A549 (cell line): ENCODE measurements around the gene IL1RL2. TPM values are rescaled to one million over a fixed set of nuclear protein-coding genes. Genes with fewer than 3 reads are reported as not detected.

Experiments used
- ATAC-seq, 2 experiments: fragments of 200-7000 bp in 1 of 2; fragments of >200 bp in 1 of 2; cut with Nextera tagmentation in 1 of 2; cut with Tn5 transposase in 1 of 2; 3 replicates each; pipeline versions ENCODE4 v1.8.0 to v1.9.1; 2018 to 2020; ENCODE audit warnings: mild to moderate bottlenecking in 1 of 2, moderate library complexity in 1 of 2
- CTCF ChIA-PET: fragments of 300-600 bp; sonication (Branson Sonifier 250); formaldehyde crosslinking; extraction: SDS; loops from one replicate; lab custom pipeline; 2021; ENCODE audit warnings: antibody characterized with exemption, inconsistent platforms; lab: Yijun Ruan, JAX
- POLR2A ChIA-PET: fragments of 350-600 bp; formaldehyde crosslinking; extraction: SDS; loops from one replicate; lab custom pipeline; 2021; ENCODE audit warnings: antibody characterized with exemption, inconsistent platforms; lab: Yijun Ruan, JAX
- DNase-seq, 2 experiments: peaks; one replicate each; pipeline versions ENCODE4 v3.0.0 to v3.0.0-alpha.2; 2011 to 2016; ENCODE audit warnings: low read depth in 1 of 2, low spot score in 1 of 2
- FAIRE-seq: peaks from 2 replicates; lab custom pipeline; 2011; peaks lifted over from hg19 to GRCh38; lab: Jason Lieb, UNC
- H3K27ac ChIP-seq, 2 experiments: fragments of >200 bp; sonication (Bioruptor Twin); formaldehyde crosslinking; 3 replicates each; pipeline ENCODE4 v1.5.1; 2016 to 2017
- H3K4me1 ChIP-seq: fragments of >200 bp; sonication (Bioruptor Twin); formaldehyde crosslinking; 3 replicates; pipeline ENCODE4 v1.6.1; 2016
- H3K4me2 ChIP-seq: fragments of >200 bp; sonication (Bioruptor Twin); formaldehyde crosslinking; 3 replicates; pipeline ENCODE4 v1.6.1; 2016
- H3K4me3 ChIP-seq: fragments of >200 bp; sonication (Bioruptor Twin); formaldehyde crosslinking; 3 replicates; pipeline ENCODE4 v1.5.1; 2016
- H3K9me3 ChIP-seq: fragments of >200 bp; sonication (Bioruptor Twin); formaldehyde crosslinking; 3 replicates; pipeline ENCODE4 v1.6.1; 2016
- CBX2 ChIP-seq: fragments of 200-600 bp; sonication (generic); IDR thresholded peaks from 2 replicates; pipeline ENCODE4 v1.6.1; 2016; ENCODE audit warnings: low read depth, mild to moderate bottlenecking, borderline replicate concordance
- CBX8 ChIP-seq: fragments of 200-600 bp; sonication (generic); IDR thresholded peaks from 2 replicates; pipeline ENCODE4 v1.6.1; 2016
- EHF ChIP-seq: fragments of 250-450 bp; sonication (Bioruptor Pico); IDR thresholded peaks from 2 replicates; pipeline ENCODE4 v1.5.0; 2020; ENCODE audit warnings: mild to moderate bottlenecking
- ESRRA ChIP-seq: fragments of 150-350 bp; IDR thresholded peaks from 2 replicates; pipeline ENCODE4 v1.6.1; 2014; ENCODE audit warnings: mild to moderate bottlenecking, low read length, borderline replicate concordance
- FOXS1 ChIP-seq: fragments of 250-450 bp; sonication (Bioruptor Pico); IDR thresholded peaks from 2 replicates; pipeline ENCODE4 v1.5.0; 2020; ENCODE audit warnings: mild to moderate bottlenecking, moderate library complexity
- JUN ChIP-seq, 2 experiments: fragments of >200 bp; sonication (Bioruptor Twin); formaldehyde crosslinking; IDR thresholded peaks; 2 replicates in 1 of 2; 3 replicates in 1 of 2; pipeline ENCODE4 v1.6.1; 2016 to 2017
- MYC ChIP-seq: IDR thresholded peaks from 2 replicates; pipeline ENCODE4 v1.6.1; 2012; ENCODE audit warnings: mild to moderate bottlenecking, inconsistent platforms, low read length, improper control_type of control experiment, borderline replicate concordance
- NPAS2 ChIP-seq: fragments of 250-450 bp; sonication (Bioruptor Pico); IDR thresholded peaks from 2 replicates; pipeline ENCODE4 v1.8.0; 2022; ENCODE audit warnings: mild to moderate bottlenecking, moderate library complexity, borderline replicate concordance
- NR3C1 ChIP-seq: fragments of >200 bp; sonication (Bioruptor Twin); formaldehyde crosslinking; IDR thresholded peaks from 3 replicates; pipeline ENCODE4 v1.6.1; 2017
- PHF8 ChIP-seq: fragments of 200-600 bp; sonication (generic); IDR thresholded peaks from 2 replicates; pipeline ENCODE4 v1.6.1; 2016; ENCODE audit warnings: low read depth, mild to moderate bottlenecking, antibody characterized with exemption, moderate library complexity, borderline replicate concordance
- POLR2A ChIP-seq: IDR thresholded peaks from 2 replicates; pipeline ENCODE4 v1.6.1; 2012; ENCODE audit warnings: mild to moderate bottlenecking, low read length
- RCOR1 ChIP-seq: fragments of 150-350 bp; IDR thresholded peaks from 2 replicates; pipeline ENCODE4 v1.6.1; 2014; ENCODE audit warnings: antibody characterized with exemption, low read length, low read depth
- RNF2 ChIP-seq: fragments of 200-600 bp; sonication (generic); IDR thresholded peaks from 2 replicates; pipeline ENCODE4 v1.6.1; 2016; ENCODE audit warnings: low read depth, mild to moderate bottlenecking, antibody characterized with exemption, moderate library complexity, borderline replicate concordance
- TFCP2L1 ChIP-seq: fragments of 250-450 bp; sonication (Bioruptor Pico); IDR thresholded peaks from 2 replicates; pipeline ENCODE4 v1.5.0; 2021; ENCODE audit warnings: mild to moderate bottlenecking
- WGBS: methylation state at CpG from one replicate; pipeline ENCODE4 v1.1.6; 2017; ENCODE audit errors: missing lambda C conversion rate; 5-methylcytosine and 5-hydroxymethylcytosine counted together
- polyA plus RNA-seq, 4 experiments: library from polyadenylated mRNA; depleted of rRNA in 3 of 4; stranded (reverse); fragments of >200 nt; fragmentation: RNase III in 1 of 4; extraction: RNeasy Plus Mini Kit Qiagen cat#74134 plus additional on column Dnase treatment in 1 of 4; gene quantifications; 2 replicates in 3 of 4; 3 replicates in 1 of 4; pipeline ENCODE4 v1.2.3, GENCODE V29; 2011 to 2017
- TF ChIP-seq, protein P1 (sequence below): IDR thresholded peaks from 2 replicates; pipeline ENCODE4 v1.6.1; 2012
- TF ChIP-seq, protein P2 (sequence below): fragments of 250-450 bp; sonication (Bioruptor Pico); IDR thresholded peaks from 2 replicates; pipeline ENCODE4 v1.5.0; 2020; ENCODE audit warnings: low read depth, mild to moderate bottlenecking, moderate library complexity
- TF ChIP-seq, protein P3 (sequence below): fragments of 450-650 bp; IDR thresholded peaks from 2 replicates; pipeline ENCODE4 v1.6.1; 2014; ENCODE audit warnings: antibody characterized with exemption
- TF ChIP-seq, protein P4 (sequence below): IDR thresholded peaks from 2 replicates; pipeline ENCODE4 v1.6.1; 2012; ENCODE audit warnings: low read depth, borderline replicate concordance

IL1RL2 gene
- polyA plus RNA-seq, 2 of the 4 experiments (the other 2 are of a cell fraction), result 0.05 TPM; not detected in 1

DNA sequence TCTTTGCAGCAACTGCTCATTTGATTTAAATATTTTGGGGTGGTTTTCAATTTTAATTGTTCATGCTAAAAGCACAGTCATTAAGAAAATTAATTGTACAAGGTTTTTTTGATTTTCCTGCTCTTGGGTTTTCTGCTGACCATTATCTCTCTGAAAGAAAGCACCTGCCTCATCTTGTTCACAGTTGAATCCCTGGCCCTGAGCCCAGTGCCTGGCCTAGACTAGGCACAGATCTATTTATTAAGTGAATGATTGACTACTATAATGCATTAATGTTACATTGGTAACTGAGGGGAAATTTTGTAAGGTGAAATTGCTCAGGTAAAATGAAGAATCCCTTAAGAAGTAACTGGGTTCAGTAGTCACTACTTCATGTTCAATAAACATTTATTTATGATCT, 22.0 kb downstream of the IL1RL2 start:
- ChIA-PET CTCF (interaction anchor here (1.3 kb wide), 1 partner anchor 15 kb away, joined by 3 read pairs; no protein-coding TSS in a partner anchor), POLR2A (no interaction called here)
- Histone ChIP-seq H3K27ac (no peak overlapping the region), H3K4me1 (no peaks in the 10 kb centered on the region), H3K9me3 (0 out of 3 replicates have a peak, but pooled peaks cover 8% of the 10 kb centered on the region), H3K4me3 (no peak overlapping the region), H3K4me2 (no peak overlapping the region)
- ATAC-seq (no peak), FAIRE-seq (no peak), DNase-seq (no peak)
- TF ChIP-seq, protein P1, sequence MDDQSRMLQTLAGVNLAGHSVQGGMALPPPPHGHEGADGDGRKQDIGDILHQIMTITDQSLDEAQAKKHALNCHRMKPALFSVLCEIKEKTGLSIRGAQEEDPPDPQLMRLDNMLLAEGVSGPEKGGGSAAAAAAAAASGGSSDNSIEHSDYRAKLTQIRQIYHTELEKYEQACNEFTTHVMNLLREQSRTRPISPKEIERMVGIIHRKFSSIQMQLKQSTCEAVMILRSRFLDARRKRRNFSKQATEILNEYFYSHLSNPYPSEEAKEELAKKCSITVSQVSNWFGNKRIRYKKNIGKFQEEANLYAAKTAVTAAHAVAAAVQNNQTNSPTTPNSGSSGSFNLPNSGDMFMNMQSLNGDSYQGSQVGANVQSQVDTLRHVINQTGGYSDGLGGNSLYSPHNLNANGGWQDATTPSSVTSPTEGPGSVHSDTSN, result no peak
- TF ChIP-seq ESRRA, result no peak
- TF ChIP-seq NR3C1, result no peak
- TF ChIP-seq CBX2, result no peak

DNA sequence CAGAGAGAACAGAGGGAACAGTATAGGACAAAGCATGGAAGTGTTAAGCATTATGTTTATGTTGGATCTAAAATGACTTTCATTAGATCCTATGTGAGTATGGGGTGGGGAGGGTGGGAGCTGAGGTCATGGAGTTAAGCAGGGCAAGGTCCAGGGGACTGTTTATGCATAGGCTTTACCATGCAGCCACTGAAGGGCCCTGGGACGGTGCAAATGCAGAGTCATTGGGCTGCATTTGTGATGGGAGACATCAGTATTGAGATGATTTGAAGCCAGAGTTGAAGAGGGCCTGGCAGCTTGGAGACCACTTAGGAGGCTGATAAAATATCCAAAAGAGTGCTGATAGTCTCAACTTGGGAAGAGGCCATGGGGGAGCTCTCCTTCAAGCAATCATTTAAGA, 22.7 kb downstream of the IL1RL2 start:
- no peak for DNase-seq
- Histone ChIP-seq H3K9me3 (0 out of 3 replicates have a peak, but pooled peaks cover 7% of the 10 kb centered on the region), H3K4me2 (no peak overlapping the region), H3K4me3 (no peak overlapping the region), H3K27ac (no peak overlapping the region), H3K4me1 (no peaks in the 10 kb centered on the region)
- TF ChIP-seq JUN (IDR thresholded peaks at IDR 0.05) (no peak), EHF (no peak)
- TF ChIP-seq, protein P2, sequence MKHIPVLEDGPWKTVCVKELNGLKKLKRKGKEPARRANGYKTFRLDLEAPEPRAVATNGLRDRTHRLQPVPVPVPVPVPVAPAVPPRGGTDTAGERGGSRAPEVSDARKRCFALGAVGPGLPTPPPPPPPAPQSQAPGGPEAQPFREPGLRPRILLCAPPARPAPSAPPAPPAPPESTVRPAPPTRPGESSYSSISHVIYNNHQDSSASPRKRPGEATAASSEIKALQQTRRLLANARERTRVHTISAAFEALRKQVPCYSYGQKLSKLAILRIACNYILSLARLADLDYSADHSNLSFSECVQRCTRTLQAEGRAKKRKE (CRISPR knock-in tag), result no peak
- TF ChIP-seq, protein P3, sequence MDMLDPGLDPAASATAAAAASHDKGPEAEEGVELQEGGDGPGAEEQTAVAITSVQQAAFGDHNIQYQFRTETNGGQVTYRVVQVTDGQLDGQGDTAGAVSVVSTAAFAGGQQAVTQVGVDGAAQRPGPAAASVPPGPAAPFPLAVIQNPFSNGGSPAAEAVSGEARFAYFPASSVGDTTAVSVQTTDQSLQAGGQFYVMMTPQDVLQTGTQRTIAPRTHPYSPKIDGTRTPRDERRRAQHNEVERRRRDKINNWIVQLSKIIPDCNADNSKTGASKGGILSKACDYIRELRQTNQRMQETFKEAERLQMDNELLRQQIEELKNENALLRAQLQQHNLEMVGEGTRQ, result no peak
- WGBS, result 80% methylated on average over 1 of the region's 1 CpG
- FAIRE-seq, result no peak
- POLR2A ChIA-PET, result no interaction called here
- no peak for ATAC-seq
- CTCF ChIA-PET, result interaction anchor here (0.8 to 1.3 kb wide), 4 partner anchors 12 to 189 kb away, joined by 3 to 6 read pairs (median 4); no protein-coding TSS in a partner anchor

DNA sequence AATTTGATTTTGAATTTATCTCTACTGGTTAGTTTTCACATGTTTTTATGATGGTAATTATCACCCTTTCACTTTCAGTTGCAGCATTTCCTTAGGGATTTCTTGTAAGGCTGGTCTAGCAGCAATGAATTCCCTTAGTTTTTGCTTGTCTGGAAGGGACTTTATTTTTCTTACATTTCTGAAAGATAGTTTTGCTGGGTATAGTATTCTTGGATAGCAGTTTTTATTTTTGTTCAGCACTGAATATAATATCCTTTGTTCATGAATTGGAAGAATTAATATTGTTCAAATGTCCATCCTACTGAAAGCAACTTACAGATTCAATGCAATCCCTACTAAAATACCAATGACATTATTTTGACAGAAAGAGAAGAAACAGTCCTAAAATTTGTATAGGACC, 30.2 kb downstream of the IL1RL2 start:
- H3K27ac ChIP-seq, result no peak overlapping the region
- no peak for DNase-seq
- ChIA-PET CTCF (no interaction called here), POLR2A (no interaction called here)
- H3K9me3 ChIP-seq, result peaks cover 17% of the 10 kb centered on the region; the same call in 2 of the 3 replicates
- TF ChIP-seq JUN (IDR thresholded peaks at IDR 0.05) (no peak), MYC (no peak), CBX8 (no peak), RNF2 (no peak), TFCP2L1 (CRISPR knock-in tag) (no peak), POLR2A (no peak), FOXS1 (no peak), NR3C1 (no peak), PHF8 (no peak), NPAS2 (CRISPR knock-in tag) (no peak), RCOR1 (no peak)
- TF ChIP-seq, protein P4, sequence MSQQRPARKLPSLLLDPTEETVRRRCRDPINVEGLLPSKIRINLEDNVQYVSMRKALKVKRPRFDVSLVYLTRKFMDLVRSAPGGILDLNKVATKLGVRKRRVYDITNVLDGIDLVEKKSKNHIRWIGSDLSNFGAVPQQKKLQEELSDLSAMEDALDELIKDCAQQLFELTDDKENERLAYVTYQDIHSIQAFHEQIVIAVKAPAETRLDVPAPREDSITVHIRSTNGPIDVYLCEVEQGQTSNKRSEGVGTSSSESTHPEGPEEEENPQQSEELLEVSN, result no peak
- no peak overlapping the region for H3K4me2 ChIP-seq
- H3K4me1 ChIP-seq, result no peaks in the 10 kb centered on the region
- FAIRE-seq, result no peak
- H3K4me3 ChIP-seq, result no peak overlapping the region
- no peak for ATAC-seq
